ENCODE data around the gene ST14. TPM values are rescaled to one million over a fixed set of nuclear protein-coding genes. Genes with fewer than 3 reads are reported as not detected.

ST14 gene
- total and polyA plus RNA-seq, 10 of the 15 experiments (the other 5 are each of a cell fraction or from before 2014, with no cell fraction given), result 0.02 to 3.9 (median 0.73) TPM; not detected in 2

DNA sequence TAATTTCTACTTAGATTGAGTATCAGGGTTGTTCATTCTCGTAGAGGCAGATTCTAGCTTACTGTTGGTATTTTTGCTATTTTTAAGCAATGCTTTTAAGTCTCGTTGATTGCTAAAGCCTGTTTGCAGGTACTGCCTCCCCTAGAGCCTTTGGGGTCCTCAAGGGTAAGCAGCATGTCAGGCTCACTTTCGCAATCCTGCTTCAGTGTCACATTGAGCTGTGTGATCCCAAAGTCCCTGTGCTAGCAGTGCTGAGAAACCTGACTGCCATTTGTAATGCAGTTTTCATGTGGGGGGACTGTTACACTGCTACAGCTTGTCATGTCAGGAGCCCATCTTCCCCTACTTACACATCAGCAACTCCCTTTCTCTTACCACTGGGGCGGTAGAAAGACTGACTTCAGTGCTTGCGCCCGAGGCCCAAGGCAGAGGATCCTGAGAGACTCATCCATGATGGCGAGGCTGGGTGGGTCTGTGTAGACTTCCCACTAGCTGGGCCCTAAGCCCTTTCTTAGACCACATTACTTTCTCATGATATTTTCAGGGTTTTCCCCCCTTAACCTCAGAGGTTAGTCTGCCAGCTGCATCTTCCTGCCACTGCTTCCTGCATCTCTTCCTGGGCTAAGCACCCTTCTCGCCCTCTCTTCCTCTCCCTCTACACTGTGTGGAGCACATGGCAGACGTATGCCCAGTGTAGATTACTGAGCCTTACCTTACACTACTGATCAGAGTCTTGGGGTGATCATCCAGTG is 40.8 kb upstream of the ST14 start:
- ChIA-PET SMC1A (ENCODE audit: uncharacterized antibody, unreplicated experiment) (interaction anchor here (0.7 to 6.3 kb wide), 10 partner anchors 8 to 193 kb away, joined by 3 to 48 read pairs (median 3); no protein-coding TSS in a partner anchor), CTCF (interaction anchor here (0.7 to 3.6 kb wide), 7 partner anchors 12 to 196 kb away, joined by 3 to 46 read pairs (median 4); no protein-coding TSS in a partner anchor), RAD21 (ENCODE audit: unreplicated experiment) (interaction anchor here (1.2 to 2.4 kb wide), 4 partner anchors 8 to 115 kb away, joined by 4 to 20 read pairs (median 6); partner anchors contain the start of gene PRDM10), POLR2A (interaction anchor here (1.0 to 2.0 kb wide), 2 partner anchors 12 to 33 kb away, joined by 3 to 5 read pairs; no protein-coding TSS in a partner anchor)
- H3K36me3 ChIP-seq (ENCODE audit: control insufficient read depth in 2 of 2, insufficient read depth in 2 of 2, low read length in 1 of 2), result peaks cover 0 to 2% of the 10 kb centered on the region in 2 experiments; a peak in 1 of 4 replicates
- H3K4me2 ChIP-seq (ENCODE audit: control insufficient read depth, insufficient read depth), result peak overlapping the region; percentile 95
- FAIRE-seq (peak; percentile 31), ATAC-seq (peak; percentile 79), DNase-seq (ENCODE audit: low read depth, low spot score) (peak; percentile 38)
- no peaks in the 10 kb centered on the region for H3K9me3 ChIP-seq (replicated peaks; ENCODE audit: control insufficient read depth, insufficient read depth, low read length)
- H3K79me2 ChIP-seq (ENCODE audit: control insufficient read depth, insufficient read depth, low read length), result no peaks in the 10 kb centered on the region
- intact Hi-C loops (cut with micrococcal nuclease; ENCODE audit: unreplicated experiment), result loop anchor here (5.0 kb wide), 1 partner anchor 117 kb away; the partner anchor contains the start of gene PRDM10
- H3K27me3 ChIP-seq (replicated peaks in 1 of 2; ENCODE audit: control insufficient read depth in 2 of 2, insufficient read depth in 2 of 2, low read length in 1 of 2), result no peaks in the 10 kb centered on the region
- peak overlapping the region; percentile 40; the same call in 1 of the 2 replicates for H3K27ac ChIP-seq (ENCODE audit: control insufficient read depth, insufficient read depth)
- peak overlapping the region; percentile 29; the same call in 1 of the 2 replicates for H3K4me3 ChIP-seq
- peaks cover 20% of the 10 kb centered on the region for H3K4me1 ChIP-seq (ENCODE audit: control insufficient read depth, insufficient read depth, low read length)
- BruUV-seq (replicated peaks), result no TSS peak
- H4K20me1 ChIP-seq (ENCODE audit: control insufficient read depth, insufficient read depth), result no peaks in the 10 kb centered on the region
- H2AFZ ChIP-seq (ENCODE audit: control insufficient read depth, low read depth, low read length), result peak overlapping the region; percentile 19; the same call in 1 of the 2 replicates
- 31% methylated on average over 9 of the region's 9 CpGs for WGBS (ENCODE audit: insufficient coverage, insufficient replicate concordance, low lambda C conversion rate, missing lambda C conversion rate)
- in situ Hi-C loops (cut with MboI), result no loop called here
- no peak overlapping the region for H3K9ac ChIP-seq (ENCODE audit: control insufficient read depth, insufficient read depth, low read length)
- TF ChIP-seq EED (IDR thresholded peaks at IDR 0.05; ENCODE audit: low read depth) (peak; percentile 62; the same call in 1 of the 2 replicates), CBFB (IDR thresholded peaks at IDR 0.05; ENCODE audit: low read depth) (peak; percentile 40; the same call in 1 of the 2 replicates), POLR2A (IDR thresholded peaks at IDR 0.05; ENCODE audit: low read depth, low read length) (no peak), ETV6 (conservative IDR thresholded peaks at IDR 0.05 in 1 of 2, IDR thresholded peaks at IDR 0.05 in 1 of 2; ENCODE audit: borderline replicate concordance in 1 of 2, low read depth in 1 of 2) (peak in 1 of 2 experiments; percentile 87; a peak in 2 of 4 replicates), ZNF24 (IDR thresholded peaks at IDR 0.05) (no peak), KLF5 (IDR thresholded peaks at IDR 0.05; ENCODE audit: partially characterized antibody) (no peak), NR2F1 (conservative IDR thresholded peaks at IDR 0.05) (0 out of 2 replicates have a peak, but pooled peaks have one; percentile 14), HDGF (IDR thresholded peaks at IDR 0.05) (no peak), FOXK2 (IDR thresholded peaks at IDR 0.05) (no peak), TBL1XR1 (IDR thresholded peaks at IDR 0.05; ENCODE audit: low read depth, low read length) (0 out of 2 replicates have a peak, but pooled peaks have one; percentile 10), GATAD2B (conservative IDR thresholded peaks at IDR 0.05; ENCODE audit: low read depth) (no peak), YBX1 (IDR thresholded peaks at IDR 0.05) (no peak), NFXL1 (IDR thresholded peaks at IDR 0.05; ENCODE audit: borderline replicate concordance) (no peak)
- TF ChIP-seq, protein P1, sequence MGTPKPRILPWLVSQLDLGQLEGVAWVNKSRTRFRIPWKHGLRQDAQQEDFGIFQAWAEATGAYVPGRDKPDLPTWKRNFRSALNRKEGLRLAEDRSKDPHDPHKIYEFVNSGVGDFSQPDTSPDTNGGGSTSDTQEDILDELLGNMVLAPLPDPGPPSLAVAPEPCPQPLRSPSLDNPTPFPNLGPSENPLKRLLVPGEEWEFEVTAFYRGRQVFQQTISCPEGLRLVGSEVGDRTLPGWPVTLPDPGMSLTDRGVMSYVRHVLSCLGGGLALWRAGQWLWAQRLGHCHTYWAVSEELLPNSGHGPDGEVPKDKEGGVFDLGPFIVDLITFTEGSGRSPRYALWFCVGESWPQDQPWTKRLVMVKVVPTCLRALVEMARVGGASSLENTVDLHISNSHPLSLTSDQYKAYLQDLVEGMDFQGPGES (IDR thresholded peaks at IDR 0.05), result no peak
- TF ChIP-seq, protein P2, sequence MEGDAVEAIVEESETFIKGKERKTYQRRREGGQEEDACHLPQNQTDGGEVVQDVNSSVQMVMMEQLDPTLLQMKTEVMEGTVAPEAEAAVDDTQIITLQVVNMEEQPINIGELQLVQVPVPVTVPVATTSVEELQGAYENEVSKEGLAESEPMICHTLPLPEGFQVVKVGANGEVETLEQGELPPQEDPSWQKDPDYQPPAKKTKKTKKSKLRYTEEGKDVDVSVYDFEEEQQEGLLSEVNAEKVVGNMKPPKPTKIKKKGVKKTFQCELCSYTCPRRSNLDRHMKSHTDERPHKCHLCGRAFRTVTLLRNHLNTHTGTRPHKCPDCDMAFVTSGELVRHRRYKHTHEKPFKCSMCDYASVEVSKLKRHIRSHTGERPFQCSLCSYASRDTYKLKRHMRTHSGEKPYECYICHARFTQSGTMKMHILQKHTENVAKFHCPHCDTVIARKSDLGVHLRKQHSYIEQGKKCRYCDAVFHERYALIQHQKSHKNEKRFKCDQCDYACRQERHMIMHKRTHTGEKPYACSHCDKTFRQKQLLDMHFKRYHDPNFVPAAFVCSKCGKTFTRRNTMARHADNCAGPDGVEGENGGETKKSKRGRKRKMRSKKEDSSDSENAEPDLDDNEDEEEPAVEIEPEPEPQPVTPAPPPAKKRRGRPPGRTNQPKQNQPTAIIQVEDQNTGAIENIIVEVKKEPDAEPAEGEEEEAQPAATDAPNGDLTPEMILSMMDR (IDR thresholded peaks at IDR 0.05 in 2 of 3, conservative IDR thresholded peaks at IDR 0.05 in 1 of 3; ENCODE audit: control insufficient read depth in 2 of 3, extremely low read depth in 1 of 3, insufficient read depth in 1 of 3, low read depth in 3 of 3, low read length in 3 of 3), result no peak
- TF ChIP-seq, protein P3, sequence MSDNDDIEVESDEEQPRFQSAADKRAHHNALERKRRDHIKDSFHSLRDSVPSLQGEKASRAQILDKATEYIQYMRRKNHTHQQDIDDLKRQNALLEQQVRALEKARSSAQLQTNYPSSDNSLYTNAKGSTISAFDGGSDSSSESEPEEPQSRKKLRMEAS (IDR thresholded peaks at IDR 0.05; ENCODE audit: low read depth, low read length), result peak; percentile 20; the same call in 1 of the 2 replicates
- TF ChIP-seq, protein P4, sequence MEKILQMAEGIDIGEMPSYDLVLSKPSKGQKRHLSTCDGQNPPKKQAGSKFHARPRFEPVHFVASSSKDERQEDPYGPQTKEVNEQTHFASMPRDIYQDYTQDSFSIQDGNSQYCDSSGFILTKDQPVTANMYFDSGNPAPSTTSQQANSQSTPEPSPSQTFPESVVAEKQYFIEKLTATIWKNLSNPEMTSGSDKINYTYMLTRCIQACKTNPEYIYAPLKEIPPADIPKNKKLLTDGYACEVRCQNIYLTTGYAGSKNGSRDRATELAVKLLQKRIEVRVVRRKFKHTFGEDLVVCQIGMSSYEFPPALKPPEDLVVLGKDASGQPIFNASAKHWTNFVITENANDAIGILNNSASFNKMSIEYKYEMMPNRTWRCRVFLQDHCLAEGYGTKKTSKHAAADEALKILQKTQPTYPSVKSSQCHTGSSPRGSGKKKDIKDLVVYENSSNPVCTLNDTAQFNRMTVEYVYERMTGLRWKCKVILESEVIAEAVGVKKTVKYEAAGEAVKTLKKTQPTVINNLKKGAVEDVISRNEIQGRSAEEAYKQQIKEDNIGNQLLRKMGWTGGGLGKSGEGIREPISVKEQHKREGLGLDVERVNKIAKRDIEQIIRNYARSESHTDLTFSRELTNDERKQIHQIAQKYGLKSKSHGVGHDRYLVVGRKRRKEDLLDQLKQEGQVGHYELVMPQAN (conservative IDR thresholded peaks at IDR 0.05), result no peak

All from GM12878 (cell line).